DND-41 (cell line): ENCODE data around the gene TEX26.

ENCODE experiments used
- ATAC-seq: fragments of 200-7000 bp; cut with Tn5 transposase; 3 replicates; pipeline ENCODE4 v1.9.1; 2021; ENCODE audit warnings: low read depth; ENCODE audit not compliant: insufficient read depth
- DNase-seq: peaks from one replicate; pipeline ENCODE4 v3.0.0-alpha.2; 2020
- H2AFZ ChIP-seq: 2 replicates; pipeline ENCODE4 v1.6.0; 2012; ENCODE audit warnings: low read depth, low read length
- H3K27ac ChIP-seq: 2 replicates; pipeline ENCODE4 v1.5.1; 2012; ENCODE audit warnings: low read length, inconsistent platforms
- H3K27me3 ChIP-seq: fragments of 200-600 bp; sonication (generic); 2 replicates; pipeline ENCODE4 v1.6.0; 2012; ENCODE audit warnings: low read length, mild to moderate bottlenecking, inconsistent platforms; ENCODE audit not compliant: insufficient read depth, poor library complexity
- H3K36me3 ChIP-seq: 2 replicates; pipeline ENCODE4 v1.5.1; 2012; ENCODE audit warnings: low read length, inconsistent platforms; ENCODE audit not compliant: insufficient read depth
- H3K4me1 ChIP-seq: 2 replicates; pipeline ENCODE4 v1.5.1; 2012; ENCODE audit warnings: mild to moderate bottlenecking, low read length; ENCODE audit not compliant: insufficient read depth
- H3K4me2 ChIP-seq: 2 replicates; pipeline ENCODE4 v1.6.0; 2012; ENCODE audit warnings: mild to moderate bottlenecking, moderate library complexity, low read length, inconsistent platforms; ENCODE audit not compliant: insufficient read depth
- H3K4me3 ChIP-seq, 2 experiments: fragments of 200-600 bp in 1 of 2; shearing (Covaris generic) in 1 of 2; 2 replicates each; pipeline ENCODE4 v1.5.1; 2012 to 2016; ENCODE audit warnings: inconsistent platforms in 2 of 2, low read length in 2 of 2, mild to moderate bottlenecking in 2 of 2, low read depth in 1 of 2, moderate library complexity in 1 of 2
- H3K79me2 ChIP-seq: 2 replicates; pipeline ENCODE4 v1.6.0; 2012; ENCODE audit warnings: low read length, inconsistent platforms; ENCODE audit not compliant: insufficient read depth
- H3K9ac ChIP-seq: 2 replicates; pipeline ENCODE4 v1.6.0; 2012; ENCODE audit warnings: low read depth, mild to moderate bottlenecking, inconsistent platforms, low read length, moderate library complexity
- H3K9me3 ChIP-seq: 2 replicates; pipeline ENCODE4 v1.5.1; 2012; ENCODE audit warnings: low read length, moderate library complexity, mild to moderate bottlenecking, inconsistent platforms; ENCODE audit not compliant: insufficient read depth, severe bottlenecking
- H4K20me1 ChIP-seq: 2 replicates; pipeline ENCODE4 v1.6.0; 2012; ENCODE audit warnings: low read length; ENCODE audit not compliant: insufficient read depth
- CTCF ChIP-seq: IDR thresholded peaks from 2 replicates; pipeline ENCODE4 v1.5.1; 2012; ENCODE audit warnings: borderline replicate concordance, low read length, moderate library complexity, mild to moderate bottlenecking; ENCODE audit not compliant: poor library complexity, severe bottlenecking; ENCODE audit errors: extremely low read depth
- EZH2 ChIP-seq: IDR thresholded peaks from 3 replicates; pipeline ENCODE4 v1.6.1; 2012; ENCODE audit warnings: borderline replicate concordance, low read depth, mild to moderate bottlenecking, moderate library complexity, low read length, inconsistent platforms; ENCODE audit not compliant: severe bottlenecking

The TEX26 gene

GRCh38 chr13:30936971-30937370 lies 4.5 kb downstream of the TEX26 start:
- H3K4me2 ChIP-seq = no peak overlapping the region
- H2AFZ ChIP-seq = no peak overlapping the region
- no peaks in the 10 kb centered on the region for H3K27me3 ChIP-seq
- H3K27ac ChIP-seq = no peak overlapping the region
- DNase-seq (no peak), ATAC-seq (no peak)
- H3K36me3 ChIP-seq = no peaks in the 10 kb centered on the region
- H3K9me3 ChIP-seq = no peaks in the 10 kb centered on the region
- TF ChIP-seq CTCF = no peak
- TF ChIP-seq EZH2 = no peak
- H3K4me3 ChIP-seq = no peak overlapping the region
- H3K9ac ChIP-seq = no peak overlapping the region
- no peaks in the 10 kb centered on the region for H4K20me1 ChIP-seq
- H3K79me2 ChIP-seq = no peaks in the 10 kb centered on the region
- no peaks in the 10 kb centered on the region for H3K4me1 ChIP-seq

- Histone ChIP-seq H3K36me3 (no peaks in the 10 kb centered on the region), H2AFZ (no peak overlapping the region), H3K27me3 (peaks cover 3% of the 10 kb centered on the region), H3K4me3 (no peak overlapping the region), H4K20me1 (no peaks in the 10 kb centered on the region), H3K4me1 (no peaks in the 10 kb centered on the region), H3K27ac (no peak overlapping the region), H3K9ac (no peak overlapping the region), H3K4me2 (no peak overlapping the region), H3K79me2 (no peaks in the 10 kb centered on the region), H3K9me3 (no peaks in the 10 kb centered on the region)
- TF ChIP-seq CTCF (no peak), EZH2 (no peak)
- ATAC-seq = no peak
- DNase-seq = no peak
Measured at GRCh38 chr13:30943881-30944280, 11.4 kb downstream of the TEX26 start.

- no peaks in the 10 kb centered on the region for H3K79me2 ChIP-seq
- ATAC-seq = no peak
- no peak for DNase-seq
Measured at GRCh38 chr13:30957258-30957943, 24.9 kb downstream of the TEX26 start.

More at GRCh38 chr13:30957258-30957943, 24.9 kb downstream of the TEX26 start:
- Histone ChIP-seq H3K4me1 (no peaks in the 10 kb centered on the region), H3K27ac (no peak overlapping the region), H3K4me2 (no peak overlapping the region), H4K20me1 (no peaks in the 10 kb centered on the region), H3K4me3 (no peak overlapping the region), H3K36me3 (no peaks in the 10 kb centered on the region), H2AFZ (no peak overlapping the region), H3K9ac (no peak overlapping the region), H3K27me3 (peaks cover 23% of the 10 kb centered on the region), H3K9me3 (no peaks in the 10 kb centered on the region)
- TF ChIP-seq EZH2 (no peak), CTCF (no peak)
